ENCODE data around the gene SLC9B2.

The SLC9B2 gene

GRCh38 chr4:103044183-103044582, 32.4 kb downstream of the SLC9B2 start:
- Histone ChIP-seq H3K36me3 (ENCODE audit: control insufficient read depth, low read depth, low read length) (no peaks in the 10 kb centered on the region), H3K4me1 (ENCODE audit: control insufficient read depth, low read depth, low read length) (no peaks in the 10 kb centered on the region), H3K9me3 (ENCODE audit: control insufficient read depth, low read depth, low read length) (no peaks in the 10 kb centered on the region), H3K4me3 (ENCODE audit: low read length) (no peak overlapping the region), H3K27ac (ENCODE audit: low read length) (no peak overlapping the region), H3K27me3 (ENCODE audit: control insufficient read depth, insufficient read depth, low read length) (no peaks in the 10 kb centered on the region), H3K9ac (ENCODE audit: low read length) (no peak overlapping the region)

DNA sequence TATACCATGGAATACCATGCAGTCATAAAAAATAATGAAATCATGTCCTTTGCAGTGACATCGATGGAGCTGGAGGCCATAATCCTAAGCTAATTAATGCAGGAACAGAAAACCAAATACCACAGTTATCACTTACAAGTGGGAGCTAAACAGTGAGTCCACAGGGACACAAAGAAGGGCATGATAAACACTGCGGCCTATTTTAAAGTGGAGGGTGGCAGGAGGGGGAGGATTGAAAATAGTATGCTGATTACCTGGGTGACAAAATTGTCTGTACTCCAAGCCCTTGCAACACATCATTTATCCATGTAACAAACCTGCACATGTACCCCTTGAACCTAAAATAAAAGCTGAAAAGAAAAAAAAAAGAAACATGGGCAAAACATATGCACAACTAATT, 40.4 kb downstream of the SLC9B2 start:
- H3K9ac ChIP-seq (ENCODE audit: low read length), result no peak overlapping the region

DNA sequence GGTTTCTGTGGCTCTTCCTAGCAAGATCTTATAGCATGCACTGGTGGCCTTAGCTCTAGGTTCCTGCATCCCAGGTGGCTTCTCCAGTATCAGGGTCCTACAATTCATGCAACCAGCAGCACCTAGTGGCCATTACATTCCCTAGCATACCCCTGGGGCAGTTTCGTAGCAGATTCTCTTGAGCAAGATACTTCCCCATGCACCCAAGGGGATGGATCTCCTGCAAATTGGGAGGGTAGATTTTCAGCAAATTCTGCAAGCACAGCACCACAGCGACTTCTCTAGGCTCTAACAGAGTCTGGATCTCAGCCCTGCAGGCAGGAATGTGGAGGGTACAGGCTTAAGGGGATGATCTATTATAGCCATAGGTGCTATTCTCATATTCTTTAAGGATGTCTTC, 44.0 kb downstream of the SLC9B2 start:
- Histone ChIP-seq H3K9me3 (ENCODE audit: control insufficient read depth, low read depth, low read length) (no peaks in the 10 kb centered on the region), H3K9ac (ENCODE audit: low read length) (no peak overlapping the region), H3K4me1 (ENCODE audit: control insufficient read depth, low read depth, low read length) (no peaks in the 10 kb centered on the region), H3K4me3 (ENCODE audit: low read length) (no peak overlapping the region), H3K36me3 (ENCODE audit: control insufficient read depth, low read depth, low read length) (no peaks in the 10 kb centered on the region), H3K27me3 (ENCODE audit: control insufficient read depth, insufficient read depth, low read length) (no peaks in the 10 kb centered on the region), H3K27ac (ENCODE audit: low read length) (no peak overlapping the region)

More for the DNA sequence above, 40.4 kb downstream of the SLC9B2 start:
- Histone ChIP-seq H3K36me3 (ENCODE audit: control insufficient read depth, low read depth, low read length) (no peaks in the 10 kb centered on the region), H3K27me3 (ENCODE audit: control insufficient read depth, insufficient read depth, low read length) (no peaks in the 10 kb centered on the region), H3K4me1 (ENCODE audit: control insufficient read depth, low read depth, low read length) (no peaks in the 10 kb centered on the region), H3K27ac (ENCODE audit: low read length) (no peak overlapping the region), H3K4me3 (ENCODE audit: low read length) (no peak overlapping the region), H3K9me3 (ENCODE audit: control insufficient read depth, low read depth, low read length) (no peaks in the 10 kb centered on the region)

DNA sequence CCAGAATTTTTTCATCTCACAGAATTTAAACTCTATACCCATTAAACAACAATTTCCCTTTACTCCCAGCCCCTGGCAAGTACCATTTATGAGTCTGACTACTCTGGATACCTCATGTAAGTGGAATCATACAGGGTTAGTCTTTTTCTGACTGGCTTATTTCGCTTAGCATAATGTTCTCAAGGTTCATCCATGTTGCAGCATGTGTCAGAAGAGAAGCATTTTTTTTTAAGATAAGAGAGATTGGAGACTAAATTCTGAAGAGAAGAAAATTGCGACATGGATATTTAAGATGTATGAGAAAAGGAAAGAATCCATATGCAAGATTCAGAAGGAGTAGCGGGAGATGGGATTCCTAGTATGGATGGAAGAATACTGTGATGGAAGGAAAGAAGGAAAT, 45.8 kb downstream of the SLC9B2 start:
- no peaks in the 10 kb centered on the region for H3K4me1 ChIP-seq (ENCODE audit: control insufficient read depth, low read depth, low read length)
- H3K4me3 ChIP-seq (ENCODE audit: low read length), result no peak overlapping the region
- H3K27ac ChIP-seq (ENCODE audit: low read length), result no peak overlapping the region
- no peaks in the 10 kb centered on the region for H3K9me3 ChIP-seq (ENCODE audit: control insufficient read depth, low read depth, low read length)
- no peaks in the 10 kb centered on the region for H3K36me3 ChIP-seq (ENCODE audit: control insufficient read depth, low read depth, low read length)
- H3K9ac ChIP-seq (ENCODE audit: low read length), result no peak overlapping the region
- no peaks in the 10 kb centered on the region for H3K27me3 ChIP-seq (ENCODE audit: control insufficient read depth, insufficient read depth, low read length)

GRCh38 chr4:103029300-103029699, 47.3 kb downstream of the SLC9B2 start:
- H3K9me3 ChIP-seq (ENCODE audit: control insufficient read depth, low read depth, low read length), result no peaks in the 10 kb centered on the region
- H3K36me3 ChIP-seq (ENCODE audit: control insufficient read depth, low read depth, low read length), result no peaks in the 10 kb centered on the region
- H3K4me1 ChIP-seq (ENCODE audit: control insufficient read depth, low read depth, low read length), result no peaks in the 10 kb centered on the region
- no peak overlapping the region for H3K4me3 ChIP-seq (ENCODE audit: low read length)
- no peaks in the 10 kb centered on the region for H3K27me3 ChIP-seq (ENCODE audit: control insufficient read depth, insufficient read depth, low read length)
- no peak overlapping the region for H3K9ac ChIP-seq (ENCODE audit: low read length)
- no peak overlapping the region for H3K27ac ChIP-seq (ENCODE audit: low read length)

GRCh38 chr4:103026868-103027267, 49.7 kb downstream of the SLC9B2 start:
- H3K36me3 ChIP-seq (ENCODE audit: control insufficient read depth, low read depth, low read length), result no peaks in the 10 kb centered on the region
- H3K4me1 ChIP-seq (ENCODE audit: control insufficient read depth, low read depth, low read length), result no peaks in the 10 kb centered on the region
- H3K27ac ChIP-seq (ENCODE audit: low read length), result no peak overlapping the region
- no peak overlapping the region for H3K9ac ChIP-seq (ENCODE audit: low read length)
- no peaks in the 10 kb centered on the region for H3K27me3 ChIP-seq (ENCODE audit: control insufficient read depth, insufficient read depth, low read length)
- no peaks in the 10 kb centered on the region for H3K9me3 ChIP-seq (ENCODE audit: control insufficient read depth, low read depth, low read length)
- H3K4me3 ChIP-seq (ENCODE audit: low read length), result no peak overlapping the region

DNA sequence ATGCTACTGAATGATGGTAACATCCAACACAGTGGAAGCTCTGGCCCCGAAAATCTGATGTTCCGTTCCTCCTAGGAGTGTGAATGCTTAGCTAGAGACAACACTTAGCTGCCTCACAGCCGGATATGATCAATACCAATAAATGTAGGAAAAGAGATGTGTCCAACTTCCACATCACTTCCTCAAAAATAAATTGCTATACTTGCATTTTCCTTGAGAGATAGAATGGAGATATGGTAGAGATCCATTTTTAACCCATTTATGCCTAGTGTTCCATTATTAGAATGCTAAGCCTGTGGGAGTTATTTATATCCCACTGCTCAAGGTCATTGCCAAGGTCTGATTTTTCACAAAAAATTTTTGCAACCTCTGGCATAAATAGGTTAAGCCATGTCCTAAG, 51.6 kb downstream of the SLC9B2 start:
- H3K36me3 ChIP-seq (ENCODE audit: control insufficient read depth, low read depth, low read length), result no peaks in the 10 kb centered on the region
- no peak overlapping the region for H3K4me3 ChIP-seq (ENCODE audit: low read length)
- no peaks in the 10 kb centered on the region for H3K27me3 ChIP-seq (ENCODE audit: control insufficient read depth, insufficient read depth, low read length)
- no peak overlapping the region for H3K27ac ChIP-seq (ENCODE audit: low read length)
- no peaks in the 10 kb centered on the region for H3K4me1 ChIP-seq (ENCODE audit: control insufficient read depth, low read depth, low read length)
- H3K9me3 ChIP-seq (ENCODE audit: control insufficient read depth, low read depth, low read length), result no peaks in the 10 kb centered on the region
- no peak overlapping the region for H3K9ac ChIP-seq (ENCODE audit: low read length)

GRCh38 chr4:103021120-103021519, 55.4 kb downstream of the SLC9B2 start:
- no peak overlapping the region for H3K4me3 ChIP-seq (ENCODE audit: low read length)
- H3K9me3 ChIP-seq (ENCODE audit: control insufficient read depth, low read depth, low read length), result no peaks in the 10 kb centered on the region
- no peak overlapping the region for H3K9ac ChIP-seq (ENCODE audit: low read length)
- no peaks in the 10 kb centered on the region for H3K4me1 ChIP-seq (ENCODE audit: control insufficient read depth, low read depth, low read length)
- H3K27me3 ChIP-seq (ENCODE audit: control insufficient read depth, insufficient read depth, low read length), result no peaks in the 10 kb centered on the region
- no peak overlapping the region for H3K27ac ChIP-seq (ENCODE audit: low read length)
- no peaks in the 10 kb centered on the region for H3K36me3 ChIP-seq (ENCODE audit: control insufficient read depth, low read depth, low read length)

DNA sequence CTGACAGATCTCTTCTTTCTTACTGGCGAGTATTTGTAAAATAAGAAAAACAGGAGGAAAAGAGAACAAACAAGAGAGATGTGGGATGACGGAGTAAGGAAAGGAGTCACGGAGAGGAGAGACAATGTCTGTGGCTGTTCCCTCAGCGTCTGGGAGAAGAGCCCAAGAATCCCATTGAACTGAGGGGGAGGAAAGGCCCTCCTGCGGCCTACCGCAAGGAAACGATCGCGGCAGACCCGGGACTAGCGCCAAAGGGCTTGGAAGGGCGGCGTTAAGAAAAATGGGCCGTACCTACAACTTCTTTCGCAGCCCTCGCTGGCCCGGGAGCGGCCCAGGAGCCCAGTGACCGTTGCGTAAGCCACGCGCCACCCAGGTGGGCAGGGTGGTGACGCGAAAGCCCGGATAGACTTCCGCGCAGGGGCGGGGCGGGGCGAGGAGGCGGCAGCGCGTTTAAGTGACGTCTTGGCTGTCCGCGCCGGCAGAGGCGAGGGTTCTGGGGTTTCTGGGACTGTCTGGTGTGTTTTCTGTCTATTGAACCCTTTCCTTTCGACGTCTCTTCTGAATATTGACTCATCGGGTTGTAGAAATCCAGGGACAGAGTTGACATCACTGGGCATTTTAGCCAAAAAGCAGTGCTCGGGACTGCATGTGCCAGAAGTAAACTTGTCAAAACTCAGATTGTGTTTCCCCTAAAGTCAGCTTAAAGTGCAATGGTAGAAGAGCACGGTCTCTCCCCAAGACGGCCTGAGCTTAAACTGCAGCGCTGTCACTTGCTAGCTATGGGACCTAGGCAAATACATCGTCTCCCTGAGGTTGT, 57.0 kb downstream of the SLC9B2 start, which contains the start of gene SLC9B1:
TSS of gene SLC9B1 (minus strand) at position 398 of the 817 bp plus-strand sequence. CDS start 27,994 bp downstream, outside the sequence.
- Histone ChIP-seq H3K9ac (ENCODE audit: low read length) (no peak within 1 kb of the TSS), H3K4me1 (ENCODE audit: control insufficient read depth, low read depth, low read length) (no peaks in the 10 kb centered on the region), H3K9me3 (ENCODE audit: control insufficient read depth, low read depth, low read length) (no peaks in the 10 kb centered on the region), H3K36me3 (ENCODE audit: control insufficient read depth, low read depth, low read length) (no peaks in the 10 kb centered on the region), H3K27ac (ENCODE audit: low read length) (no peak within 1 kb of the TSS), H3K4me3 (ENCODE audit: low read length) (no peak within 1 kb of the TSS), H3K27me3 (ENCODE audit: control insufficient read depth, insufficient read depth, low read length) (no peaks in the 10 kb centered on the region)

GRCh38 chr4:103018391-103019307, 57.9 kb downstream of the SLC9B2 start:
- no peaks in the 10 kb centered on the region for H3K9me3 ChIP-seq (ENCODE audit: control insufficient read depth, low read depth, low read length)
- H3K9ac ChIP-seq (ENCODE audit: low read length), result no peak overlapping the region
- no peak overlapping the region for H3K27ac ChIP-seq (ENCODE audit: low read length)
- H3K36me3 ChIP-seq (ENCODE audit: control insufficient read depth, low read depth, low read length), result no peaks in the 10 kb centered on the region
- no peak overlapping the region for H3K4me3 ChIP-seq (ENCODE audit: low read length)
- no peaks in the 10 kb centered on the region for H3K4me1 ChIP-seq (ENCODE audit: control insufficient read depth, low read depth, low read length)
- H3K27me3 ChIP-seq (ENCODE audit: control insufficient read depth, insufficient read depth, low read length), result no peaks in the 10 kb centered on the region

GRCh38 chr4:103012551-103012950, 64.0 kb downstream of the SLC9B2 start:
- no peak overlapping the region for H3K27ac ChIP-seq (ENCODE audit: low read length)

More at GRCh38 chr4:103012551-103012950, 64.0 kb downstream of the SLC9B2 start:
- no peaks in the 10 kb centered on the region for H3K36me3 ChIP-seq (ENCODE audit: control insufficient read depth, low read depth, low read length)
- no peak overlapping the region for H3K4me3 ChIP-seq (ENCODE audit: low read length)
- H3K9ac ChIP-seq (ENCODE audit: low read length), result no peak overlapping the region
- no peaks in the 10 kb centered on the region for H3K9me3 ChIP-seq (ENCODE audit: control insufficient read depth, low read depth, low read length)
- no peaks in the 10 kb centered on the region for H3K4me1 ChIP-seq (ENCODE audit: control insufficient read depth, low read depth, low read length)
- no peaks in the 10 kb centered on the region for H3K27me3 ChIP-seq (ENCODE audit: control insufficient read depth, insufficient read depth, low read length)

Data from iPS-18a (cell line).